Measurements from ENCODE around the gene JPH2.

- TF ChIP-seq CTCF (IDR thresholded peaks at IDR 0.05; ENCODE audit: borderline replicate concordance, extremely low read depth, low read length, poor library complexity, severe bottlenecking) (no peak), EZH2 (IDR thresholded peaks at IDR 0.05; ENCODE audit: borderline replicate concordance, low read depth, low read length, severe bottlenecking) (no peak)
These were observed 122.2 kb downstream of the JPH2 start for GRCh38 chr20:44064501-44065400.
